GM21528 (cell line): Measurements from ENCODE around the gene KITLG.
"Not testable (repeated sequence)": the region's sequence is repeated elsewhere in the genome, so short reads cannot be mapped to it uniquely, and the experiment has no call there.

Experiments
- ATAC-seq: cut with Tn5 transposase; IDR thresholded peaks from one replicate; pipeline ENCODE4 v1.9.1; 2021; ENCODE audit warnings: mild to moderate bottlenecking, moderate library complexity; ENCODE audit not compliant: unreplicated experiment, low FRiP score

Gene KITLG

GRCh38 chr12:88546226-88546625, 34.0 kb downstream of the KITLG start:
- ATAC-seq, result no peak

- no peak for ATAC-seq
Measured at GRCh38 chr12:88544991-88545980, 35.0 kb downstream of the KITLG start.

- ATAC-seq, result no peak
Measured at GRCh38 chr12:88539893-88540292, 40.4 kb downstream of the KITLG start.

GRCh38 chr12:88538697-88539096, 41.6 kb downstream of the KITLG start:
- no peak for ATAC-seq

GRCh38 chr12:88538250-88538649, 42.0 kb downstream of the KITLG start:
- no peak for ATAC-seq

GRCh38 chr12:88530868-88531267, 49.4 kb downstream of the KITLG start:
- ATAC-seq, result no peak

- no peak for ATAC-seq
Measured at GRCh38 chr12:88529531-88530488, 50.5 kb downstream of the KITLG start.

GRCh38 chr12:88522961-88523360, 57.3 kb downstream of the KITLG start:
- ATAC-seq, result no peak

- no peak for ATAC-seq
Measured at GRCh38 chr12:88520436-88520820, 59.8 kb downstream of the KITLG start.

GRCh38 chr12:88519802-88520435, 60.4 kb downstream of the KITLG start:
- ATAC-seq, result no peak

GRCh38 chr12:88518863-88519403, 61.3 kb downstream of the KITLG start:
- no peak for ATAC-seq

GRCh38 chr12:88516811-88517210, 63.5 kb downstream of the KITLG start:
- no peak for ATAC-seq

GRCh38 chr12:88510843-88511242, 69.4 kb downstream of the KITLG start:
- ATAC-seq, result no peak

- no peak for ATAC-seq
Measured at GRCh38 chr12:88509851-88510250, 70.4 kb downstream of the KITLG start.

GRCh38 chr12:88509347-88509746, 70.9 kb downstream of the KITLG start:
- no peak for ATAC-seq

- not testable (repeated sequence) for ATAC-seq
Measured at GRCh38 chr12:88507851-88508250, 72.4 kb downstream of the KITLG start.

- ATAC-seq, result no peak
Measured at GRCh38 chr12:88507270-88507669, 73.0 kb downstream of the KITLG start.

GRCh38 chr12:88505696-88506095, 74.6 kb downstream of the KITLG start:
- ATAC-seq, result no peak

- ATAC-seq, result no peak
Measured at GRCh38 chr12:88503281-88503703, 77.0 kb downstream of the KITLG start.
